Sigmoid colon (tissue), 7 donors: ENCODE measurements around the gene MARS1. TPM values are rescaled to one million over a fixed set of nuclear protein-coding genes. Genes with fewer than 3 reads are reported as not detected.

Source experiments
- DNase-seq: peaks from one replicate; pipeline ENCODE4 v3.0.0-alpha.2; 2019
- H3K27ac ChIP-seq, 4 donors: fragments of 200-600 bp; sonication (generic); one replicate each; pipeline ENCODE4 v1.5.1; 2016 to 2019; ENCODE audit warnings: mild to moderate bottlenecking in 1 of 4
- H3K27me3 ChIP-seq, 3 donors: fragments of 200-600 bp; sonication (generic); one replicate each; pipeline ENCODE4 v1.5.1; 2019; ENCODE audit warnings: mild to moderate bottlenecking in 1 of 3
- H3K36me3 ChIP-seq, 4 donors: fragments of 200-600 bp; sonication (generic); one replicate each; pipeline ENCODE4 v1.5.1; 2016 to 2019
- H3K4me1 ChIP-seq, 4 donors: fragments of 200-600 bp; sonication (generic); one replicate each; pipeline ENCODE4 v1.5.1; 2017 to 2019
- H3K4me3 ChIP-seq, 4 donors: fragments of 200-600 bp; sonication (generic); one replicate each; pipeline ENCODE4 v1.5.1; 2017 to 2019; ENCODE audit warnings: mild to moderate bottlenecking in 2 of 4, moderate library complexity in 1 of 4
- H3K9me3 ChIP-seq, 4 donors: fragments of 200-600 bp in 3 of 4; sonication (generic) in 3 of 4; one replicate each; pipeline versions ENCODE4 v1.5.1 to v1.6.1; 2013 to 2019
- EP300 ChIP-seq, 4 donors: sonication (generic); formaldehyde crosslinking; IDR thresholded peaks; one replicate each; pipeline ENCODE4 v1.6.1; 2017; ENCODE audit warnings: antibody characterized with exemption in 4 of 4
- POLR2A ChIP-seq, 2 donors: fragments of 450-650 bp; IDR thresholded peaks; one replicate each; pipeline ENCODE4 v1.6.1; 2016; ENCODE audit warnings: antibody characterized with exemption in 2 of 2, mild to moderate bottlenecking in 2 of 2, moderate library complexity in 2 of 2
- POLR2AphosphoS5 ChIP-seq, 4 donors: sonication (generic); formaldehyde crosslinking; IDR thresholded peaks; one replicate each; pipeline ENCODE4 v1.6.1; 2017; ENCODE audit warnings: antibody characterized with exemption in 4 of 4
- WGBS, 2 donors: extraction: QIAGEN DNeasy Blood & Tissue Kit; methylation state at CpG; one replicate each; pipeline ENCODE4 v1.1.7; 2013; 5-methylcytosine and 5-hydroxymethylcytosine counted together
- intact Hi-C: fragments of 100-400 bp; cut with DNase I; formaldehyde crosslinking; loops from one replicate; pipeline ENCODE4 v1.15.1; 2023
- polyA plus RNA-seq, 3 donors: library from polyadenylated mRNA; stranded (reverse); fragments of 200-250 nt; gene quantifications; one replicate each; pipeline ENCODE4 v1.2.3, GENCODE V29; 2013
- total RNA-seq, 4 donors: library from RNA; depleted of rRNA; stranded (reverse); fragments of >200 nt; gene quantifications; one replicate each; pipeline ENCODE4 v1.1.0, GENCODE V29; 2016
- TF ChIP-seq, protein P1 (sequence below), 4 experiments: fragments of 450-650 bp in 3 of 4; fragments of 200-600 bp in 1 of 4; IDR thresholded peaks; one replicate each; pipeline ENCODE4 v1.5.1; 2016 to 2019; ENCODE audit warnings: antibody characterized with exemption in 4 of 4, mild to moderate bottlenecking in 3 of 4, moderate library complexity in 2 of 4
- donor health status: healthy with polysubstance abuse.
- donor health status: Bipolar disorder and iron deficiency.
- donor health status: healthy.

The MARS1 gene
- total and polyA plus RNA-seq, 7 donors: 22.9 to 86.2 (median 51.5) TPM

GRCh38 chr12:57527184-57527583, 39.3 kb downstream of the MARS1 start:
- no peak for DNase-seq
- no peak overlapping the region for H3K27ac ChIP-seq
- H3K9me3 ChIP-seq: no peaks in the 10 kb centered on the region
- H3K36me3 ChIP-seq: peaks cover 40 to 84% (median 67%) of the 10 kb centered on the region in 4 donors
- intact Hi-C loops: no loop called here
- 83 to 85% methylated on average over 5 of the region's 5 CpGs for WGBS, 2 donors
- H3K27me3 ChIP-seq: no peaks in the 10 kb centered on the region
- H3K4me1 ChIP-seq: peaks cover 0 to 33% (median 28%) of the 10 kb centered on the region in 4 donors
- TF ChIP-seq POLR2AphosphoS5 (IDR thresholded peaks at IDR 0.05): no peak
- no peak for TF ChIP-seq EP300 (IDR thresholded peaks at IDR 0.05)
- no peak for TF ChIP-seq POLR2A (IDR thresholded peaks at IDR 0.05)
- TF ChIP-seq, protein P1, sequence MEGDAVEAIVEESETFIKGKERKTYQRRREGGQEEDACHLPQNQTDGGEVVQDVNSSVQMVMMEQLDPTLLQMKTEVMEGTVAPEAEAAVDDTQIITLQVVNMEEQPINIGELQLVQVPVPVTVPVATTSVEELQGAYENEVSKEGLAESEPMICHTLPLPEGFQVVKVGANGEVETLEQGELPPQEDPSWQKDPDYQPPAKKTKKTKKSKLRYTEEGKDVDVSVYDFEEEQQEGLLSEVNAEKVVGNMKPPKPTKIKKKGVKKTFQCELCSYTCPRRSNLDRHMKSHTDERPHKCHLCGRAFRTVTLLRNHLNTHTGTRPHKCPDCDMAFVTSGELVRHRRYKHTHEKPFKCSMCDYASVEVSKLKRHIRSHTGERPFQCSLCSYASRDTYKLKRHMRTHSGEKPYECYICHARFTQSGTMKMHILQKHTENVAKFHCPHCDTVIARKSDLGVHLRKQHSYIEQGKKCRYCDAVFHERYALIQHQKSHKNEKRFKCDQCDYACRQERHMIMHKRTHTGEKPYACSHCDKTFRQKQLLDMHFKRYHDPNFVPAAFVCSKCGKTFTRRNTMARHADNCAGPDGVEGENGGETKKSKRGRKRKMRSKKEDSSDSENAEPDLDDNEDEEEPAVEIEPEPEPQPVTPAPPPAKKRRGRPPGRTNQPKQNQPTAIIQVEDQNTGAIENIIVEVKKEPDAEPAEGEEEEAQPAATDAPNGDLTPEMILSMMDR (IDR thresholded peaks at IDR 0.05): no peak
- no peak overlapping the region for H3K4me3 ChIP-seq

GRCh38 chr12:57528176-57528575, 40.3 kb downstream of the MARS1 start:
- H3K9me3 ChIP-seq: no peaks in the 10 kb centered on the region
- 89 to 90% methylated on average over 12 of the region's 12 CpGs for WGBS, 2 donors
- H3K27me3 ChIP-seq: no peaks in the 10 kb centered on the region
- H3K4me3 ChIP-seq: no peak overlapping the region
- peaks cover 49 to 94% (median 76%) of the 10 kb centered on the region in 4 donors for H3K36me3 ChIP-seq
- no peak overlapping the region for H3K27ac ChIP-seq
- no peak for DNase-seq
- intact Hi-C loops: no loop called here
- H3K4me1 ChIP-seq: peaks cover 0 to 31% (median 27%) of the 10 kb centered on the region in 4 donors
- TF ChIP-seq, protein P1 (IDR thresholded peaks at IDR 0.05): no peak
- TF ChIP-seq POLR2A (IDR thresholded peaks at IDR 0.05): no peak

DNA sequence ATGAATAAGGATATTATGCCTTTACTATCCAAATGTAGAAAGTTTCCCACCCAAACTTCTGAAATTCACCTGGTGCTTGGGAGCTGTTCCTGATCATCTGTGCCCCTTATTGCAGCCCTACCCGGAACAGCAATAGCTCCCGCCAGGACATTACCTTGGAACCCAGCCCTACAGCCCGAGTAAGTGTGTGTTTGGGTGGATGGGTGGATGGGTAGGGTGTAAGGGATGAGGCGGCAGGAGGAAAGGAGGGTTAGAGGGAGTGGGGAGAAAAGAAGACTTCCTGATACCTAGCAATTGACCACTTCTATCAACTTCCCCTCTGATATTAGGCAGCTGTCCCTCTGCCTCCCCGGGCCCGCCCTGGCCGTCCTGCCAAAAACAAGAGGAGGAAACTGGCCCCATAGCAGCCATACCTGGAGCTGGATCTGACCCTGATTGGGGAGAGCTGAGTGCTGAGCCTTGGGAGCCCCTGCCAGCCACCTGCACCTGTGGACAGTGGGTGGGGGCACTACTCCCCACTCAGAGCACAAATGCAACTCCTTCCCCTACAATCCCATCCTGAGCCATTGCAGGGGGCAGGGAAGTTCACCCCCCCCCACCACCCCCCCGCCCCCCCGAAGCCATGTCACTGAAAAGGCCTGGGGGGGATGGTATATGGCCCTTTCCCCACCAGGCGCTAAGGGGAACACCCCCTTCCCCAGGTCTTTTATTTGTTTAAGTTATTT, 41.1 kb downstream of the MARS1 start:
- no peak for DNase-seq
- Histone ChIP-seq H3K4me3 (no peak overlapping the region), H3K27ac (peak overlapping the region in 1 of 4 donors; percentile 23), H3K36me3 (peaks cover 53 to 100% (median 82%) of the 10 kb centered on the region in 4 donors), H3K9me3 (no peaks in the 10 kb centered on the region), H3K27me3 (no peaks in the 10 kb centered on the region), H3K4me1 (peaks cover 0 to 24% (median 19%) of the 10 kb centered on the region in 4 donors)
- TF ChIP-seq, protein P1 (IDR thresholded peaks at IDR 0.05): no peak
- no peak for TF ChIP-seq EP300 (IDR thresholded peaks at IDR 0.05)
- TF ChIP-seq POLR2A (IDR thresholded peaks at IDR 0.05): no peak
- TF ChIP-seq POLR2AphosphoS5 (IDR thresholded peaks at IDR 0.05): no peak
- intact Hi-C loops: no loop called here
- WGBS, 2 donors: 72 to 86% methylated on average over 10 of the region's 10 CpGs

GRCh38 chr12:57529831-57530230, 42.0 kb downstream of the MARS1 start:
- intact Hi-C loops: no loop called here
- WGBS, 2 donors: 81 to 83% methylated on average over 6 of the region's 6 CpGs
- Histone ChIP-seq H3K27me3 (no peaks in the 10 kb centered on the region), H3K36me3 (peaks cover 54 to 100% (median 85%) of the 10 kb centered on the region in 4 donors), H3K9me3 (no peaks in the 10 kb centered on the region), H3K4me1 (peaks cover 0 to 15% (median 11%) of the 10 kb centered on the region in 4 donors), H3K4me3 (no peak overlapping the region), H3K27ac (peak overlapping the region in 1 of 4 donors; percentile 5)
- TF ChIP-seq POLR2A (IDR thresholded peaks at IDR 0.05): no peak
- TF ChIP-seq EP300 (IDR thresholded peaks at IDR 0.05): no peak
- TF ChIP-seq POLR2AphosphoS5 (IDR thresholded peaks at IDR 0.05): no peak
- DNase-seq: no peak

DNA sequence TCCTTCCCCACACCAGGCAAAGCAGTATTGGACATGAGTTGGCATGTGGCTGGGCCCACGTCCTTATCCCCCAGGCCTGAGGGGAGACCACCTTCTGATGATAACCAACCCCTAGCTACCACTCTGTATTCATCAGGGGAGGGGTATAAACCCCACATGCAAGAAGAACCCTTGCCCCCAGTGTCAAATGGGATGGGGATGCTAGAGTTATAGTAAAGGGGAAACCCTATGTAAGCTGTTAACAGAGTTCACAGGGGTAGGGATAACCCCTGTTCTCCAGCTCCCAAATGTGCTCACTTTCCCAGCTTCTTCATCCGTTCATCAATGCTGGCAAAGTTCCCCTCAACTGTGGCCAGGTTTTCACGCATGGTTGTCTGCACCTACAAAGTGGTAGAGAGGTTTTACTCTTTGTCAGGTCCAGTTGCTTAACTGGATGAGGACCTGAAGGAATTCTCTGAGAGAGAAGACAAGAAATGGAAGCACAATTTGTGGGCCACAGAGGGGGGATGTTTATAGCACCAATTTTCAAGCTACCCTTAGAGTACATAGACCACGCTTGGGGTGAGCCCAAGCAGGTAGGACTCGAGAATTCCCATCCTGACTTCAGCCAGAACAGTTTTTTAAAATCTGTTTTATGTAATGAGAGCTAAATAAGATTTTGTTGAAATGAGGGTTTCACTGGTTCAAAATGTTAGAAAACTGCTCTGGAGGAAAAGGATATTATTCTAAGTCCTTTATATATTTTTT, 42.7 kb downstream of the MARS1 start:
- no peaks in the 10 kb centered on the region for H3K9me3 ChIP-seq
- intact Hi-C loops: no loop called here
- H3K27ac ChIP-seq: no peak overlapping the region
- no peaks in the 10 kb centered on the region for H3K27me3 ChIP-seq
- peaks cover 0 to 8% (median 4%) of the 10 kb centered on the region in 4 donors for H3K4me1 ChIP-seq
- no peak for DNase-seq
- 87 to 88% methylated on average over 5 of the region's 5 CpGs for WGBS, 2 donors
- no peak overlapping the region for H3K4me3 ChIP-seq
- H3K36me3 ChIP-seq: peaks cover 48 to 100% (median 83%) of the 10 kb centered on the region in 4 donors
- TF ChIP-seq POLR2AphosphoS5 (IDR thresholded peaks at IDR 0.05): no peak
- no peak for TF ChIP-seq EP300 (IDR thresholded peaks at IDR 0.05)
- TF ChIP-seq, protein P1 (IDR thresholded peaks at IDR 0.05): no peak
